Measurements from ENCODE around the gene HLA-G. TPM values are rescaled to one million over a fixed set of nuclear protein-coding genes. Genes with fewer than 3 reads are reported as not detected.
A peak's percentile ranks its signal among the peaks of the same experiment; 100 is the strongest.

The HLA-G gene
- total RNA-seq, 2 experiments from 2014 or later, result 3.0 to 3.8 TPM

- DNase-seq (no peak), ATAC-seq (peak; percentile 60)
- Mint-ChIP-seq H3K4me3 (no peak overlapping the region), H3K36me3 (ENCODE audit: low read depth) (no peaks in the 10 kb centered on the region), H3K27me3 (peaks cover 49% of the 10 kb centered on the region), H3K4me1 (ENCODE audit: low read depth) (peaks cover 2% of the 10 kb centered on the region), H3K9me3 (no peaks in the 10 kb centered on the region), H3K27ac (no peak overlapping the region)
- TF ChIP-seq CTCF (IDR thresholded peaks at IDR 0.05), result no peak
- ChIA-PET POLR2A (no interaction called here), CTCF (interaction anchor here (4.1 kb wide), 1 partner anchor 173 kb away, joined by 16 read pairs; no protein-coding TSS in a partner anchor)
- intact Hi-C loops (cut with micrococcal nuclease), result no loop called here
These were observed 1.4 kb upstream of the HLA-G start for GRCh38 chr6:29826271-29826670.

- peaks cover 2% of the 10 kb centered on the region for H3K4me1 Mint-ChIP-seq (ENCODE audit: low read depth)
- no peak for TF ChIP-seq CTCF (IDR thresholded peaks at IDR 0.05)
- H3K4me3 Mint-ChIP-seq, result peak overlapping the region; percentile 40
- peaks cover 52% of the 10 kb centered on the region for H3K27me3 Mint-ChIP-seq
- CTCF ChIA-PET, result no interaction called here
- POLR2A ChIA-PET, result no interaction called here
- ATAC-seq (peak; percentile 61), DNase-seq (peak; percentile 52)
- H3K36me3 Mint-ChIP-seq (ENCODE audit: low read depth), result no peaks in the 10 kb centered on the region
- no peaks in the 10 kb centered on the region for H3K9me3 Mint-ChIP-seq
- intact Hi-C loops (cut with micrococcal nuclease), result no loop called here
- no peak overlapping the region for H3K27ac Mint-ChIP-seq
These were observed 809 bp downstream of the HLA-G start for GRCh38 chr6:29828471-29828797.

GRCh38 chr6:29829766-29830165 is 2.1 kb downstream of the HLA-G start:
- intact Hi-C loops (cut with micrococcal nuclease), result loop anchor here (5.0 kb wide), 1 partner anchor 92 kb away; no protein-coding TSS in a partner anchor
- Mint-ChIP-seq H3K27ac (no peak overlapping the region), H3K36me3 (ENCODE audit: low read depth) (no peaks in the 10 kb centered on the region), H3K9me3 (no peaks in the 10 kb centered on the region), H3K4me1 (ENCODE audit: low read depth) (peaks cover 2% of the 10 kb centered on the region), H3K4me3 (no peak overlapping the region), H3K27me3 (peaks cover 50% of the 10 kb centered on the region)
- ChIA-PET POLR2A (interaction anchor here (1.1 kb wide), 1 partner anchor 127 kb away, joined by 4 read pairs; no protein-coding TSS in a partner anchor), CTCF (interaction anchor here (1.2 to 1.8 kb wide), 3 partner anchors 92 to 176 kb away, joined by 4 to 5 read pairs (median 5); no protein-coding TSS in a partner anchor)
- TF ChIP-seq CTCF (IDR thresholded peaks at IDR 0.05), result no peak
- DNase-seq, result no peak
- no peak for ATAC-seq

- H3K4me1 Mint-ChIP-seq (ENCODE audit: low read depth), result peaks cover 2% of the 10 kb centered on the region
- ChIA-PET POLR2A (interaction anchor here (1.1 kb wide), 1 partner anchor 128 kb away, joined by 4 read pairs; no protein-coding TSS in a partner anchor), CTCF (interaction anchor here (1.2 to 1.8 kb wide), 3 partner anchors 93 to 177 kb away, joined by 4 to 5 read pairs (median 5); no protein-coding TSS in a partner anchor)
- intact Hi-C loops (cut with micrococcal nuclease), result loop anchor here (5.0 kb wide), 1 partner anchor 93 kb away; no protein-coding TSS in a partner anchor
- H3K9me3 Mint-ChIP-seq, result no peaks in the 10 kb centered on the region
- no peak overlapping the region for H3K4me3 Mint-ChIP-seq
- no peak overlapping the region for H3K27ac Mint-ChIP-seq
- DNase-seq (no peak), ATAC-seq (no peak)
- no peak for TF ChIP-seq CTCF (IDR thresholded peaks at IDR 0.05)
- H3K36me3 Mint-ChIP-seq (ENCODE audit: low read depth), result no peaks in the 10 kb centered on the region
- H3K27me3 Mint-ChIP-seq, result peaks cover 54% of the 10 kb centered on the region
These were observed 2.8 kb downstream of the HLA-G start for GRCh38 chr6:29830409-29830808.

GRCh38 chr6:29831776-29832175 is 4.2 kb downstream of the HLA-G start:
- Mint-ChIP-seq H3K27me3 (peaks cover 56% of the 10 kb centered on the region), H3K4me1 (ENCODE audit: low read depth) (peaks cover 2% of the 10 kb centered on the region), H3K27ac (no peak overlapping the region), H3K9me3 (no peaks in the 10 kb centered on the region), H3K36me3 (ENCODE audit: low read depth) (no peaks in the 10 kb centered on the region), H3K4me3 (no peak overlapping the region)
- POLR2A ChIA-PET, result no interaction called here
- CTCF ChIA-PET, result interaction anchor here (4.0 kb wide), 1 partner anchor 130 kb away, joined by 42 read pairs; no protein-coding TSS in a partner anchor
- DNase-seq, result no peak
- ATAC-seq, result no peak
- intact Hi-C loops (cut with micrococcal nuclease), result loop anchor here (5.0 kb wide), 1 partner anchor 94 kb away; no protein-coding TSS in a partner anchor
- no peak for TF ChIP-seq CTCF (IDR thresholded peaks at IDR 0.05)
